B cell (primary cell): ENCODE measurements around the gene HOXD9.

ENCODE experiments used
- CTCF ChIP-seq: fragments of 200-600 bp; IDR thresholded peaks from one replicate; pipeline ENCODE4 v1.8.0; 2022; ENCODE audit warnings: antibody characterized with exemption, mild to moderate bottlenecking
- EZH2 ChIP-seq: IDR thresholded peaks from 2 replicates; pipeline ENCODE4 v1.6.1; 2012; ENCODE audit warnings: borderline replicate concordance, low read depth, mild to moderate bottlenecking, moderate library complexity, low read length; ENCODE audit not compliant: insufficient read depth, poor library complexity, severe bottlenecking

- TF ChIP-seq CTCF (no peak), EZH2 (no peak)
These were observed 16.0 kb downstream of the HOXD9 start for GRCh38 chr2:176138526-176138922.
